ENCODE data around the gene AGAP1.

The AGAP1 gene

GRCh38 chr2:235715601-235716000 is 221.8 kb downstream of the AGAP1 start:
- TF ChIP-seq CTCF (IDR thresholded peaks at IDR 0.05; ENCODE audit: low read depth, low read length, missing control alignments) = no peak
- DNase-seq = no peak
- in situ Hi-C loops (cut with HindIII; ENCODE audit: low pct_ligation_motif_present, low sequenced_read_pairs) = no loop called here
- H3K27ac ChIP-seq = no peak overlapping the region
- no peaks in the 10 kb centered on the region for H3K36me3 ChIP-seq (replicated peaks)
- H3K4me3 ChIP-seq (ENCODE audit: low read depth, low read length) = no peak overlapping the region
- no peaks in the 10 kb centered on the region for H3K27me3 ChIP-seq (replicated peaks)

- in situ Hi-C loops (cut with HindIII; ENCODE audit: low pct_ligation_motif_present, low sequenced_read_pairs) = no loop called here
These were observed 223.1 kb downstream of the AGAP1 start for GRCh38 chr2:235716875-235717496.

GRCh38 chr2:235719146-235719942 is 225.5 kb downstream of the AGAP1 start:
- in situ Hi-C loops (cut with HindIII; ENCODE audit: low pct_ligation_motif_present, low sequenced_read_pairs) = no loop called here
- no peak overlapping the region for H3K4me3 ChIP-seq (ENCODE audit: low read depth, low read length)
- no peaks in the 10 kb centered on the region for H3K27me3 ChIP-seq (replicated peaks)
- no peak for TF ChIP-seq CTCF (IDR thresholded peaks at IDR 0.05; ENCODE audit: low read depth, low read length, missing control alignments)
- DNase-seq = no peak
- no peaks in the 10 kb centered on the region for H3K36me3 ChIP-seq (replicated peaks)
- no peak overlapping the region for H3K27ac ChIP-seq

More at GRCh38 chr2:235716875-235717496, 223.1 kb downstream of the AGAP1 start:
- Histone ChIP-seq H3K36me3 (replicated peaks) (no peaks in the 10 kb centered on the region), H3K4me3 (ENCODE audit: low read depth, low read length) (no peak overlapping the region), H3K27me3 (replicated peaks) (no peaks in the 10 kb centered on the region), H3K27ac (no peak overlapping the region)
- TF ChIP-seq CTCF (IDR thresholded peaks at IDR 0.05; ENCODE audit: low read depth, low read length, missing control alignments) = no peak
- no peak for DNase-seq

- Histone ChIP-seq H3K27me3 (replicated peaks) (no peaks in the 10 kb centered on the region), H3K27ac (no peak overlapping the region), H3K36me3 (replicated peaks) (no peaks in the 10 kb centered on the region), H3K4me3 (ENCODE audit: low read depth, low read length) (no peak overlapping the region)
- no peak for TF ChIP-seq CTCF (IDR thresholded peaks at IDR 0.05; ENCODE audit: low read depth, low read length, missing control alignments)
- in situ Hi-C loops (cut with HindIII; ENCODE audit: low pct_ligation_motif_present, low sequenced_read_pairs) = no loop called here
- no peak for DNase-seq
These were observed 227.8 kb downstream of the AGAP1 start for GRCh38 chr2:235721625-235722024.

GRCh38 chr2:235722869-235723268 is 229.0 kb downstream of the AGAP1 start:
- no peaks in the 10 kb centered on the region for H3K36me3 ChIP-seq (replicated peaks)
- H3K27ac ChIP-seq = no peak overlapping the region
- no peak for TF ChIP-seq CTCF (IDR thresholded peaks at IDR 0.05; ENCODE audit: low read depth, low read length, missing control alignments)
- in situ Hi-C loops (cut with HindIII; ENCODE audit: low pct_ligation_motif_present, low sequenced_read_pairs) = no loop called here
- H3K27me3 ChIP-seq (replicated peaks) = no peaks in the 10 kb centered on the region
- no peak for DNase-seq
- no peak overlapping the region for H3K4me3 ChIP-seq (ENCODE audit: low read depth, low read length)

All from brain microvascular endothelial cell (primary cell).